ENCODE results near the gene CFAP299.

Gene CFAP299

GRCh38 chr4:80922941-80923340 lies 587.4 kb downstream of the CFAP299 start:
- DNase-seq (ENCODE audit: insufficient read length, low spot score) (no peak), FAIRE-seq (no peak)
- TF ChIP-seq TAF1 (IDR thresholded peaks at IDR 0.05; ENCODE audit: low read depth, low read length) (no peak), POLR2A (IDR thresholded peaks at IDR 0.05; ENCODE audit: low read depth, low read length) (no peak), SPI1 (IDR thresholded peaks at IDR 0.05; ENCODE audit: low read depth, low read length) (no peak), POLR2AphosphoS5 (IDR thresholded peaks at IDR 0.05; ENCODE audit: low read depth, low read length) (no peak), PAX5 (IDR thresholded peaks at IDR 0.05; ENCODE audit: insufficient read depth, low read length, severe bottlenecking) (no peak), POU2F2 (IDR thresholded peaks at IDR 0.05; ENCODE audit: low read depth, low read length) (no peak)

- peak; percentile 16 for FAIRE-seq
- TF ChIP-seq POU2F2 (IDR thresholded peaks at IDR 0.05; ENCODE audit: low read depth, low read length): no peak
- no peak for TF ChIP-seq POLR2AphosphoS5 (IDR thresholded peaks at IDR 0.05; ENCODE audit: low read depth, low read length)
- no peak for TF ChIP-seq TAF1 (IDR thresholded peaks at IDR 0.05; ENCODE audit: low read depth, low read length)
- TF ChIP-seq POLR2A (IDR thresholded peaks at IDR 0.05; ENCODE audit: low read depth, low read length): no peak
- no peak for TF ChIP-seq SPI1 (IDR thresholded peaks at IDR 0.05; ENCODE audit: low read depth, low read length)
- no peak for TF ChIP-seq PAX5 (IDR thresholded peaks at IDR 0.05; ENCODE audit: insufficient read depth, low read length, severe bottlenecking)
- DNase-seq (ENCODE audit: insufficient read length, low spot score): no peak
Observed at GRCh38 chr4:80925293-80925692, 589.8 kb downstream of the CFAP299 start.

GRCh38 chr4:80926446-80926845 lies 590.9 kb downstream of the CFAP299 start:
- DNase-seq (ENCODE audit: insufficient read length, low spot score) (no peak), FAIRE-seq (no peak)
- TF ChIP-seq POLR2A (IDR thresholded peaks at IDR 0.05; ENCODE audit: low read depth, low read length): no peak
- TF ChIP-seq TAF1 (IDR thresholded peaks at IDR 0.05; ENCODE audit: low read depth, low read length): no peak
- no peak for TF ChIP-seq POU2F2 (IDR thresholded peaks at IDR 0.05; ENCODE audit: low read depth, low read length)
- TF ChIP-seq SPI1 (IDR thresholded peaks at IDR 0.05; ENCODE audit: low read depth, low read length): no peak
- TF ChIP-seq PAX5 (IDR thresholded peaks at IDR 0.05; ENCODE audit: insufficient read depth, low read length, severe bottlenecking): no peak
- no peak for TF ChIP-seq POLR2AphosphoS5 (IDR thresholded peaks at IDR 0.05; ENCODE audit: low read depth, low read length)

GRCh38 chr4:80926891-80927290 lies 591.4 kb downstream of the CFAP299 start:
- no peak for FAIRE-seq
- no peak for TF ChIP-seq POLR2AphosphoS5 (IDR thresholded peaks at IDR 0.05; ENCODE audit: low read depth, low read length)
- TF ChIP-seq POU2F2 (IDR thresholded peaks at IDR 0.05; ENCODE audit: low read depth, low read length): no peak
- no peak for TF ChIP-seq SPI1 (IDR thresholded peaks at IDR 0.05; ENCODE audit: low read depth, low read length)
- no peak for TF ChIP-seq TAF1 (IDR thresholded peaks at IDR 0.05; ENCODE audit: low read depth, low read length)
- TF ChIP-seq POLR2A (IDR thresholded peaks at IDR 0.05; ENCODE audit: low read depth, low read length): no peak
- no peak for TF ChIP-seq PAX5 (IDR thresholded peaks at IDR 0.05; ENCODE audit: insufficient read depth, low read length, severe bottlenecking)
- DNase-seq (ENCODE audit: insufficient read length, low spot score): no peak

- FAIRE-seq (no peak), DNase-seq (ENCODE audit: insufficient read length, low spot score) (no peak)
- TF ChIP-seq POU2F2 (IDR thresholded peaks at IDR 0.05; ENCODE audit: low read depth, low read length) (no peak), SPI1 (IDR thresholded peaks at IDR 0.05; ENCODE audit: low read depth, low read length) (no peak), POLR2AphosphoS5 (IDR thresholded peaks at IDR 0.05; ENCODE audit: low read depth, low read length) (no peak), POLR2A (IDR thresholded peaks at IDR 0.05; ENCODE audit: low read depth, low read length) (no peak), PAX5 (IDR thresholded peaks at IDR 0.05; ENCODE audit: insufficient read depth, low read length, severe bottlenecking) (no peak), TAF1 (IDR thresholded peaks at IDR 0.05; ENCODE audit: low read depth, low read length) (no peak)
Observed at GRCh38 chr4:80927420-80927819, 591.9 kb downstream of the CFAP299 start.

- DNase-seq (ENCODE audit: insufficient read length, low spot score) (no peak), FAIRE-seq (no peak)
- TF ChIP-seq SPI1 (IDR thresholded peaks at IDR 0.05; ENCODE audit: low read depth, low read length) (no peak), TAF1 (IDR thresholded peaks at IDR 0.05; ENCODE audit: low read depth, low read length) (no peak), POLR2A (IDR thresholded peaks at IDR 0.05; ENCODE audit: low read depth, low read length) (no peak), POU2F2 (IDR thresholded peaks at IDR 0.05; ENCODE audit: low read depth, low read length) (no peak), PAX5 (IDR thresholded peaks at IDR 0.05; ENCODE audit: insufficient read depth, low read length, severe bottlenecking) (no peak), POLR2AphosphoS5 (IDR thresholded peaks at IDR 0.05; ENCODE audit: low read depth, low read length) (no peak)
Observed at GRCh38 chr4:80931631-80932081, 596.1 kb downstream of the CFAP299 start.

GRCh38 chr4:80948141-80948540 lies 612.6 kb downstream of the CFAP299 start:
- no peak for DNase-seq (ENCODE audit: insufficient read length, low spot score)
- peak; percentile 38 for FAIRE-seq
- TF ChIP-seq POU2F2 (IDR thresholded peaks at IDR 0.05; ENCODE audit: low read depth, low read length) (no peak), PAX5 (IDR thresholded peaks at IDR 0.05; ENCODE audit: insufficient read depth, low read length, severe bottlenecking) (no peak), TAF1 (IDR thresholded peaks at IDR 0.05; ENCODE audit: low read depth, low read length) (no peak), POLR2A (IDR thresholded peaks at IDR 0.05; ENCODE audit: low read depth, low read length) (no peak), POLR2AphosphoS5 (IDR thresholded peaks at IDR 0.05; ENCODE audit: low read depth, low read length) (no peak), SPI1 (IDR thresholded peaks at IDR 0.05; ENCODE audit: low read depth, low read length) (no peak)

- TF ChIP-seq PAX5 (IDR thresholded peaks at IDR 0.05; ENCODE audit: insufficient read depth, low read length, severe bottlenecking): no peak
- TF ChIP-seq SPI1 (IDR thresholded peaks at IDR 0.05; ENCODE audit: low read depth, low read length): no peak
- no peak for DNase-seq (ENCODE audit: insufficient read length, low spot score)
- FAIRE-seq: no peak
Observed at GRCh38 chr4:80948995-80949394, 613.5 kb downstream of the CFAP299 start.

GRCh38 chr4:80956421-80956820 lies 620.9 kb downstream of the CFAP299 start:
- no peak for TF ChIP-seq POU2F2 (IDR thresholded peaks at IDR 0.05; ENCODE audit: low read depth, low read length)
- DNase-seq (ENCODE audit: insufficient read length, low spot score) (no peak), FAIRE-seq (no peak)

GRCh38 chr4:80963051-80963450 lies 627.5 kb downstream of the CFAP299 start:
- FAIRE-seq (no peak), DNase-seq (ENCODE audit: insufficient read length, low spot score) (no peak)
- TF ChIP-seq POLR2A (IDR thresholded peaks at IDR 0.05; ENCODE audit: low read depth, low read length) (no peak), SPI1 (IDR thresholded peaks at IDR 0.05; ENCODE audit: low read depth, low read length) (no peak), TAF1 (IDR thresholded peaks at IDR 0.05; ENCODE audit: low read depth, low read length) (no peak), POU2F2 (IDR thresholded peaks at IDR 0.05; ENCODE audit: low read depth, low read length) (no peak), POLR2AphosphoS5 (IDR thresholded peaks at IDR 0.05; ENCODE audit: low read depth, low read length) (no peak), PAX5 (IDR thresholded peaks at IDR 0.05; ENCODE audit: insufficient read depth, low read length, severe bottlenecking) (no peak)

Measured in GM12891 (cell line).